Sigmoid colon (tissue), 4 donors: ENCODE results near the gene IL23A.

Experiments
- CTCF ChIP-seq, 4 experiments: fragments of 450-650 bp in 3 of 4; fragments of 200-600 bp in 1 of 4; IDR thresholded peaks; one replicate each; pipeline ENCODE4 v1.5.1; 2016 to 2019; ENCODE audit warnings: antibody characterized with exemption in 4 of 4, mild to moderate bottlenecking in 3 of 4, moderate library complexity in 2 of 4
- EP300 ChIP-seq, 4 donors: sonication (generic); formaldehyde crosslinking; IDR thresholded peaks; one replicate each; pipeline ENCODE4 v1.6.1; 2017; ENCODE audit warnings: antibody characterized with exemption in 4 of 4
- POLR2A ChIP-seq, 2 donors: fragments of 450-650 bp; IDR thresholded peaks; one replicate each; pipeline ENCODE4 v1.6.1; 2016; ENCODE audit warnings: antibody characterized with exemption in 2 of 2, mild to moderate bottlenecking in 2 of 2, moderate library complexity in 2 of 2

GRCh38 chr12:56358836-56359532 lies 20.3 kb downstream of the IL23A start:
- TF ChIP-seq CTCF (IDR thresholded peaks at IDR 0.05) = no peak
- peak in 1 of 2 donors; percentile 35 for TF ChIP-seq POLR2A (IDR thresholded peaks at IDR 0.05)
- no peak for TF ChIP-seq EP300 (IDR thresholded peaks at IDR 0.05)
